ENCODE data around the gene SEMA4B. TPM values are rescaled to one million over a fixed set of nuclear protein-coding genes. Genes with fewer than 3 reads are reported as not detected.

Gene SEMA4B
- total and polyA plus RNA-seq, 9 of the 15 experiments (the other 6 are each of a cell fraction or from before 2014, with no cell fraction given), result 1.3 to 33.6 (median 11.0) TPM

- TF ChIP-seq POLR2H (tag; IDR thresholded peaks at IDR 0.05; ENCODE audit: low read depth) (peak; percentile 94), TEAD4 (IDR thresholded peaks at IDR 0.05; ENCODE audit: low read length) (peak; percentile 43; the same call in 1 of the 2 replicates), TEAD4 (CRISPR knock-in tag; IDR thresholded peaks at IDR 0.05; ENCODE audit: borderline replicate concordance) (no peak), ZBTB40 (IDR thresholded peaks at IDR 0.05) (peak; percentile 96), ZBTB40 (CRISPR knock-in tag; IDR thresholded peaks at IDR 0.05) (no peak), CLOCK (CRISPR knock-in tag; IDR thresholded peaks at IDR 0.05; ENCODE audit: borderline replicate concordance) (no peak), UBTF (IDR thresholded peaks at IDR 0.05; ENCODE audit: borderline replicate concordance in 1 of 2, low read depth in 2 of 2, low read length in 2 of 2) (peak; percentile 90; a peak in 3 of 4 replicates), PCBP1 (IDR thresholded peaks at IDR 0.05; ENCODE audit: low read depth, low read length, poor library complexity, severe bottlenecking) (peak; percentile 70), TOE1 (IDR thresholded peaks at IDR 0.05; ENCODE audit: borderline replicate concordance) (peak; percentile 56; the same call in 1 of the 2 replicates), TOE1 (CRISPR knock-in tag; IDR thresholded peaks at IDR 0.05; ENCODE audit: borderline replicate concordance, low read depth) (no peak)
Measured at GRCh38 chr15:90265271-90266060, 64.3 kb downstream of the SEMA4B start, which contains the start of gene NGRN (continued).
